Skin of body (tissue), 2 donors: Measurements from ENCODE around the gene TMEM272. TPM values are rescaled to one million over a fixed set of nuclear protein-coding genes. Genes with fewer than 3 reads are reported as not detected.

ENCODE experiments used
- DNase-seq: peaks from one replicate; lab custom pipeline; 2025; lab: John Stamatoyannopoulos, UW
- total RNA-seq: library from RNA; depleted of rRNA; stranded (reverse); fragments of >200 nt; gene quantifications from one replicate; pipeline ENCODE4 v1.2.3, GENCODE V29; 2014

TMEM272 gene
- total RNA-seq, 1 donor from 2014 or later: not detected

GRCh38 chr13:51781246-51782022 is 63.5 kb downstream of the TMEM272 start:
- DNase-seq: no peak

DNA sequence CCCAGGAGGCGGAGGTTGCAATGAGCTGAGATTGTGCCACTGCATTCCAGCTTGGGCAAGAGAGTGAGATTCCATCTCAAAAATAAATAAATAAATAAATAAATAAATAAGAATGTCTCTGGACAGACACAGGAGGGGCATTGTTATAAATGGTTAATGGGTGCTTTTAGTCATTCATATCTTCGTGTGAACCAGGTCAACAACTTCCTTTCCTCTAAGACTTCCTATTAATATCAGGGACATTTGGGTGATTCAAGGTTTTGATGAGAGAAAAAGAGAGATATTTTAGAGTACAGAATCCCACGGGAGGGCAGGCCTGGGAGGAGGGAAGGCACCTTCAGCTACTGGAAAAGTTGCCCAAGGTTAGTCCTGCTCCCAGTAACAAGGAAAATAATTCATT is 64.9 kb downstream of the TMEM272 start:
- DNase-seq: no peak

DNA sequence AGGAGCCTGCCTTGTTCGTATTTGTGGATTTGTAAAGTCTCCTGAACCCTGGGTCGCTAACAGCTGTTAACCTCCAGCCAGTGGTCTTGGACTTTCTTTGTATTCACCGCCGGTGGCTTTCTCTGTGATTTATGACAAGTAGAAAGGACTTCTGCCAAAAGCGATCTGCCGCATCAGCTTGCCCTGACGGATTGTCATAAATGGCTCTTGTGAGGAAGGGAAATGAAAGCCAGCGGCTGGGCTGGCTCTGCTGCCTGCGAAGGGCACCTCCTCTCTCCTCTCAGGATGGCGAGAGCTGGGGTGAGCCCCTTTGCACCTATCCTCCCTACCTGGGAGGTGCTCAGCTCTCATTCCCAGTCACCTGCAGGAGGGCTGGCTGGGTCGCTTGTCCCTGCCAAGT is 66.6 kb downstream of the TMEM272 start:
- no peak for DNase-seq

DNA sequence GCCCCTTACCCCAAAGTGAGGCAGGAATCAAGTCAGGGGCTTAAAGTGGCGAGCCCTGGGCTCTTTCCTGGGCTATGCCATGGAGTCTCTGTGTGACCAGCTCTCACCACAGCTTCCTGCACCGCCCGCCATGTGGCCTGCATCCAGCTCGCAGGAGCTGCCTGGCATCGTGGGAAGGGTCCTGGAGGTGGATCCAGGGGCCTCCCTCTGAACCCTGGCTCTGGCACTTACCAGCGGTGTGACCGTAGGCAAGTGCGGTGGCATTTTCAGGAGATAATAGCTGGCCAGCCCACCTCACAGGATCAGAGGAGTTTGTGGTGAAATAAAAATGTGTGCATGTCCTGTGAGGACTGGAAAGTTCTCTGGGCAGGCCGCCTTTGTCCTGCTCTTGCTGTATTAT is 67.1 kb downstream of the TMEM272 start:
- DNase-seq: no peak

DNA sequence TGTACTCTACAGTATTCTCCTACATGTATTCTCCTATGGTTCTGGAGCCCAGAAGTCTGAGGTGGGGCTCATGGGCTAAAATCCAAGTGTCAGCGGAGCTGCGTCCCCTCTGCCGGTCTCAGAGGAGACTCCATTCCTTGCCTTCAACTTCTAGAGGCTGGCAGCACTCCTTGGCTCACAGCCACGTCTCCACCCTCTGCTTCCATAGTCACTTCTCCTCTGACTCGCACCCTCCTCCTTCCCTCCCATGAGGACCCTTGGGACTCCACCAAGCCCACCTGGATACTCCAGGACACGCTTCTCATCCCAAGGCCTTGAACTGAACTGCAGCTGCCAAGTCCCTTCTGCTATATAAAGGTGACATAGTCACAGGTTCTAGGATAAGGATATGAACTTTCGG is 68.8 kb downstream of the TMEM272 start:
- DNase-seq: no peak

DNA sequence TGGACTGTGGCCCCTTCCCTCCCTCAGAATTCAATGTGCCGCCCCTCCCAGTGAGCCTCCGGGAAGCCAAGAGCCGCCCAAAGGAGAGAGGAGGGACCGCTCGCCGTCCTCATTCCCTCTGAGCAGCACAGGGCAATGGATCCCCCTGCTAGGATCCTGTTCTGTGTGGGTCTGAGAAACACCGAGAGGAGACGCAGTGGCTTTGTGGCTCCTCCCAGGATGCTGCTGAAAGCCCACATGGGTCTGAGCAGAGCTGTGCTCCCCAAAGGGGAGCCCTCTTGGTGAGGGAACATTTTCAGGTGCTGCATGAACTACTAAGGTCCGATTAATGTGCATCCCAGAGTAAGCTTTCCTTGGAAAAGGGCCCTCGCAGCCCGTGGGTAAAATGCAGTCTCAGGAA is 71.5 kb downstream of the TMEM272 start:
- DNase-seq: no peak

GRCh38 chr13:51772781-51773180 is 72.2 kb downstream of the TMEM272 start:
- DNase-seq: no peak

DNA sequence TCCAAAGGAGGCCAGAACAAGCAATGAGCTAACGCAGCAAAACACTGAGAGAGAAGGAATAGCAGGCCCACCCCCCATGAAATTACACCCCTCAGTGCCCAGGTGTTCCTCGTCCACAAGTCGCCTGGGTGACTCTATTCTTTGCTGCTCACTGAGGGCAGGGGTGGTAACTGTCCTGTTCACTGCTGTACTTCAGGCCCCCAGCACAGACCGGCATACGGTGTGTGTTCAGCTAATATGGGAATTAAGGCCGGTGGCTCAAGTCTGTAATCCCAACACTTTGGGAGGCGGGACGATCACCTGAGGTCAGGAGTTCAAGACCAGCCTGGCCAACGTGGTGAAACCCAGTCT is 72.9 kb downstream of the TMEM272 start:
- DNase-seq: no peak

DNA sequence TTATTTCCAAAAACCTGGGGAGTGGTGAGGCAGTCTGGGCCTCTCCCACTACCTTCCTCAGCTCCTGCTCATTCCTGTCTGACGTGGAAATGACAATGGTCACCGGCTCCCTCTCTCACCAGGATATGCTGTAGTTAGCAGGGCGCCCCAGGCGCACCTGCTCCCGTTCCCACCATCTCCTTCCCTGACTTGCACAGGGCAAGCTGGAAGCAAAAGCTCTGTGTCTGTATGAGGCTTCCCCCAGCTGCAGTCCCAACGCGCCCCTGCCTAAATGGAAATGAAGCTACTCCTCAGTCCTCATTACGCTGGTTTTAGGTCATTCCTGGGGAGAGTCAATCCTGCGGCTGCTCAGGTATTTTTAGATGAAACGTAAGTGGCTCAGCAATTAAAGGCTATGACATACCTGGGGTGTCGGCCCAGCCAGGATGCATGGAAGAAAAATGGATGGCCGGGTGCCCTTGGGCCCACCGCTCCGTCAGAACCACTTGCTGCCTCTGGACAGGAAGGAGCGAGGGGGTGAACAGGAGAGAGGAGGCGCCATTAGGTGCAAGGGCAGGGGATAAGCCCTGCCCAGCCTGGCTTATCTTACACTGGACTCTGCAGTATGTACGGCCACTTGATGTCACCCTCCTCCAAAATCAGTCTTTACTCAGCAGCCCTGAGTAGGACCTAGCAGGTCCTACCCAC is 73.4 kb downstream of the TMEM272 start:
- no peak for DNase-seq

- no peak for DNase-seq
Measured at GRCh38 chr13:51770681-51771417, 74.1 kb downstream of the TMEM272 start.

- DNase-seq: no peak
Measured at GRCh38 chr13:51770160-51770559, 74.8 kb downstream of the TMEM272 start.

DNA sequence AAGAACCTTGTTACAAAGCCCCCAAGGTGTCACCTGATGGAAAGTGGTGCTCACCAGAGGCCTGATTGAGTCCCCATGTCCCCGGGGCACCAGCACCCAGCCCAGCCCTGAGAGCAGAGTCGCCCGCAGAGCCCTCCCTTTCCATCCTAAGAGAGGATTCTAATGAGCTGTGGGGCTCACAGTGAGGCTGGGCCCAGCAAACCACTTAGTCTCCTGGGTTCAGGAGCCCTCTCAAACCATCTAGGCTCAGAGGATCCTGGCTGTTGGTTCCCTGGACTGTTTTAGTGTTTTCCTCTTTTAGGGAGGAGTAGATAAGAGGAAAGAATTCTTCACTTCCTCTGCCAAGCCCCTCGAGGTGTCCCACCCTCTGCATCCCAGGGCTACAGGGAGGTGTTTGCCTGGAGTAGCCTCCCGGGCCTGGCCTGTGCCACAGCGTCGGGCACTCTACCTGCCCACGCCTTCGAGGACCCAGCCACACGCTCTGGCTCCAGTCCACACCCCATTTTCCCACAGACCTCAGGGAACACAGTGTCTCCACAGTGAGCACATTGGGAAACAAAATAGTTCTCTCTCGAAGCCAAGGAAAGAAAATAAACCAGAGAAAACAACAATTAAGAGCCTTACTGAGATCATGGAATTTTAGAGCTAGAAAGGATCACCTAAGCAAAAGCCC is 75.4 kb downstream of the TMEM272 start:
- no peak for DNase-seq

DNA sequence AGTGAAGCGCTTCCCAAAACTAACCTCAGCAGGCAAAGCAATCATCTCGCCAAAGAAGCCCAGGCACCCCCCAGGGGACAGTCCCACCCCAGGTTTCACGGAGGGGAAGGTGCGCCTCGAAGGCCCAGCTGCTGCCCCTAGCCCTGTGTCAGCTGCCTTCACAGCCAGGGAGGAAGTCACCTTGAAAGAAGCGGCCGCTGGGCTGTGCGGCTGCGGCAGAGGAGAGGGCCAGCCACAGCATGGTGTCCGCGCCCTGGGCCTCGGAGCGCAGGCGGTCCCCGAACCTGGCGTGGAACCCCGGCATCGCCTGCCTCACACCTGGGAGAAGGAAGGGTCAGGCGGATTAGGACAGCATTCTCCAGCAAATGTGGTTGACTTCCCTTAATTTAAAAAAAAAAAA is 76.0 kb downstream of the TMEM272 start:
- DNase-seq: no peak

DNA sequence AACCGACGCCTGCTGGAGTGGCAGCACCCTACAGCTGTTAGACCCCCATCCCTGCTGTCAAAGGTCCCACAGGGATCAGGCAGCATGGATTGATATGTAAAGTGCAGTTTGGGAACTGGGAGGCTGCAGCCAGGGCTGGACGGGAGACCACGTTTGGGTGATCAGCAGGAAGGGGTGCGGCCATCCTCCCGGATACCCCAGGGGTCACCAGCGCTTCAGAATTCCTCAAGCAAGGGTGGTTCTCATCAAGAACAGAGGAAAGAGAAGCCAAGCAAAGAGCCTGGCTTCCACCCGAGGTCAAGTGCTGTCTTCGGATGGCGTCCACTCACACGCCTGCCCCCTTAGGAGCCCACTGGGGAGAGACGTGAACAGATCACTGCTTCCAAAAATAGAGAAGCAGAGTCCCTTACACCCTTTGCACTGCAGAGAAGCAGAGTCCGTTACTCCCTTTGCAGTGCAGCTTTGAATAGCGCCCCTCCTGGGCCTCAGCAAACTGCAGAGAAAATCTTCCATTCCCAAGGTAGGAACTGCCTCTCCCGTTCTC is 76.5 kb downstream of the TMEM272 start:
- no peak for DNase-seq

GRCh38 chr13:51767100-51767499 is 77.9 kb downstream of the TMEM272 start:
- DNase-seq: no peak

DNA sequence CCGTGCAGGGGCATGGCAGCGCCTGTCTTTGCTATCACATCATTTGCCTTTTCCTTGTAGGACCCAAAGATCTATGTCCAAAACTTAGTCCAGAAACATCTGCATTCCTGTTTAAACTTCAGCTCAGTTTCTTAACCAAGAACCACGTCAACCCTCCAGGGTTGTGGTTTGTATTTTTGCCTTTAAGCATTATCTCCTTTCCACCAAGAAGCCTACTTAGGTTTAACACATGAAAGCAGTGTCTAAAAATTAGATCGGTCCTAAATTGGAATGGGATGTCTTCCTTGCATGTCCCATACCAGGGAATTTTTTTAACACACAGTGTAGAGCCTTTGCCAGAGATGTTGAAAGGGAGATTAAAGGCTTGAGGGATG is 79.8 kb downstream of the TMEM272 start:
- DNase-seq: no peak

DNA sequence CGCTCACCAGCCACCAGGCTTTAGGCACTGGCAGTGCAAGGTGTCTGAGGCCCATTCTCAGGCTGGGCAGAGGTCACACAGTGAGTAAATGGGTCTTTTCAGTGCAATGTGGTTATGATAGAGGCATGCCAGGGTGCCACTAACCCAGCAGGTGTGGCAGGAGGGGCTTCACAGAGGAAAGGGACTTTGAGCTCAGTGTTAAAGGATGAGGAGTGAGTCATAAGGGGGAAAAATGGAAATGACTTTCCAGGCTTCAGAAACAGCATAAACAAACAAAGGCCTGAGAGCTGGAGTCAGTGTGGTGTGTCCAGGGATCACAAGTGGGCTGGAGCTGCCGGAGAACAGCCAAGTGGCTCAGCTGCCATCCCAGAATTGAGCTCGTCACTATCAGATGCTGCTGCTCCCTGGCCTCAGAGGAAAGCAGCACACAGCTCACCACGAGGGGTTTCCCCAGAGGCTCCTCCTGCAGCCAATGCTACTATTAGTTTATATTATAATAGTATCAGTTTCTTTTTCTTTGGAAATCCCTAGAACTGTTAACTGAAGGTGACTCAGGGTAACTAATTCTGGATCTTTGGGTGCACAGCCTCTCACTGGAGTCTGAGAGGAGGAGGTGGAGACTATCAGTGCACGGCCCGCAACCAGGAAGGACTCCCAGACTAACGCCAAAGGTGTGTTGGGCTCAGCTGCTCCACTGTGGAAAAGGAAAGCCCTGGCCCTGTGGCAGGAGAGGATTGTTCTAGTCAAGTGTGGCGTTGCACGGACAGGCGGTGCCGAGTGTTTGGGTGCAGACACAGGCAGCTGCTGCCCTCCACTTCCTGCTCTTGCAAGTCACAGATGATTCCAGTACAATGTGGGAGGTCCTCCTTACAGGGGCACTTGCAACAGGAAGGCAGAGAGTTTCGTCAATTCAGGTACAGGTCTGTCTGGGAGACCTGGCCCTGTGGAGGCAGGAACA is 80.5 kb downstream of the TMEM272 start:
- no peak for DNase-seq

DNA sequence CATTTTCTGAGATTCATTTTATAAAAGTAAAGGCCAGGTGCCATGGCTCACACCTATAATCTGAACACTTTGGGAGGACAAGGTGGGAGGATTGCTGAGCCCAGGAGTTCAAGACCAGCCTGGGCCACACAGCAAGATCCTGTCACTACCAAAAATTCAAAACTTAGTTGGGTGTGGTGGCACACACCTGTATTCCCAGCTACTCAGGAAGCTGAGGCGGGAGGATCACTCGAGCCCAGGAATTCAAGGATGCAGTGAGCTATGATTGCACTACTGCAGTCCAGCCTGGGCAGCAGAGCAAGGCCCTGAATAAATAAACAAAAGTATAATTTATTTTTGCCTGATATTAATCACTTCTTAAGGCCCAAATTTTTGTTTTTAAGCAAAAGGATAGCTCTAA is 81.5 kb downstream of the TMEM272 start:
- no peak for DNase-seq
